ENCODE results near the gene CCL3. TPM values are rescaled to one million over a fixed set of nuclear protein-coding genes. Genes with fewer than 3 reads are reported as not detected.
"Not testable (repeated sequence)": the region's sequence is repeated elsewhere in the genome, so short reads cannot be mapped to it uniquely, and the experiment has no call there.

Gene CCL3
- total RNA-seq, 4 donors from 2014 or later: 0.49 to 6.5 TPM; not detected in 2

DNA sequence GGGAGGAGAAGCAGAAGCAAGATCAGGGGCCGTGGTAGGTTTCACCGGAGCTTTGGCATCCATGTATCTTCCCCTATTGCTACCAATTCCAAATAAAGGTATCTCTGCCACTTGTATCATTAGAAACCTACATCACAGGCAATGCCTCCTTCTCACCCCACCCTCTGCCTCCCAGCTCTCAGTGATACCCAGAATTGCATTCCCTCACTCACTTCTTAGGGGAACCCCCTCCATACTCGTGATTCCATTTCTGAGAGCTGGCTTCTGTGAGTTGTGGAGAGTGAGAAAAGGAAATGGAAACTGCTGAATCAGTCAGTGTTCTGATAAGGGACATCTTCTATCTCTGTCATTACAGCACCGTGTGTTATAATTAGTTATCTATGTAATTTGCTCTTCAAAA, 2.3 kb upstream of the CCL3 start:
- Histone ChIP-seq H3K27ac (no peak overlapping the region), H3K4me1 (no peaks in the 10 kb centered on the region), H3K4me3 (no peak overlapping the region), H3K27me3 (no peaks in the 10 kb centered on the region), H3K9me3 (no peaks in the 10 kb centered on the region), H3K36me3 (no peaks in the 10 kb centered on the region)
- intact Hi-C loops (cut with DNase I; ENCODE audit: low total_unique reads): no loop called here
- no peak for DNase-seq
- TF ChIP-seq, protein P1, sequence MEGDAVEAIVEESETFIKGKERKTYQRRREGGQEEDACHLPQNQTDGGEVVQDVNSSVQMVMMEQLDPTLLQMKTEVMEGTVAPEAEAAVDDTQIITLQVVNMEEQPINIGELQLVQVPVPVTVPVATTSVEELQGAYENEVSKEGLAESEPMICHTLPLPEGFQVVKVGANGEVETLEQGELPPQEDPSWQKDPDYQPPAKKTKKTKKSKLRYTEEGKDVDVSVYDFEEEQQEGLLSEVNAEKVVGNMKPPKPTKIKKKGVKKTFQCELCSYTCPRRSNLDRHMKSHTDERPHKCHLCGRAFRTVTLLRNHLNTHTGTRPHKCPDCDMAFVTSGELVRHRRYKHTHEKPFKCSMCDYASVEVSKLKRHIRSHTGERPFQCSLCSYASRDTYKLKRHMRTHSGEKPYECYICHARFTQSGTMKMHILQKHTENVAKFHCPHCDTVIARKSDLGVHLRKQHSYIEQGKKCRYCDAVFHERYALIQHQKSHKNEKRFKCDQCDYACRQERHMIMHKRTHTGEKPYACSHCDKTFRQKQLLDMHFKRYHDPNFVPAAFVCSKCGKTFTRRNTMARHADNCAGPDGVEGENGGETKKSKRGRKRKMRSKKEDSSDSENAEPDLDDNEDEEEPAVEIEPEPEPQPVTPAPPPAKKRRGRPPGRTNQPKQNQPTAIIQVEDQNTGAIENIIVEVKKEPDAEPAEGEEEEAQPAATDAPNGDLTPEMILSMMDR (IDR thresholded peaks at IDR 0.05): no peak
- TF ChIP-seq POLR2A (IDR thresholded peaks at IDR 0.05): no peak

DNA sequence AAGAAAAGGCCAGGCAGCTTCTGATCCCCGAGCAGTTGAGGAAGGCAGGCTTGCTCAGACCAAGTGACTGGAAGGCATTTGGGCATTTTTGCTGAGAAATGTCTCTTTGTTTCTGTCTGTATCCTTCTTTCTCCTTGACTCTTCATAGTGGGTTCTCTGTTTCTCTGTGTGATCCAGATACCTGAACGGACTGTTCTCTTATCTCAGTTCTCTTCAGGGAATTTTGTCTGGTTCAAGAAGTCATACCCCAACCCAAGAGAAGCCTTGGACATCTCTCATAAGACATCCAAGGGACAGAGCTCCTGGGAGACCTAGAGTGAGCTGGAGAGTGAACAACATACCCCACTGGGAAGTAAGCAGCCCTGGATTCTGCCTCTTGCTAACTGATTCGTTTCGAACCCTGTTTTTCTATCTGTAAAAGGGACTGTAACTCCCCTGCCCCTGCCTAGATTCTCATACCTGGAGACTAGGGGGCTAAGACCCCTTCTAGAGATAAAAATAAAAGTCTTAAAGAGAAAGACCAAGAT, 541 bp downstream of the CCL3 start:
- Histone ChIP-seq H3K4me3 (no peak overlapping the region), H3K27me3 (no peaks in the 10 kb centered on the region), H3K27ac (no peak overlapping the region), H3K4me1 (no peaks in the 10 kb centered on the region), H3K36me3 (no peaks in the 10 kb centered on the region), H3K9me3 (no peaks in the 10 kb centered on the region)
- DNase-seq: no peak
- intact Hi-C loops (cut with DNase I; ENCODE audit: low total_unique reads): no loop called here
- TF ChIP-seq, protein P1 (IDR thresholded peaks at IDR 0.05): no peak
- no peak for TF ChIP-seq POLR2A (IDR thresholded peaks at IDR 0.05)

- Histone ChIP-seq H3K4me3 (no peak overlapping the region), H3K4me1 (no peaks in the 10 kb centered on the region), H3K9me3 (no peaks in the 10 kb centered on the region), H3K27me3 (no peaks in the 10 kb centered on the region), H3K27ac (no peak overlapping the region), H3K36me3 (no peaks in the 10 kb centered on the region)
- no peak for DNase-seq
- TF ChIP-seq, protein P1 (IDR thresholded peaks at IDR 0.05): no peak
- TF ChIP-seq POLR2A (IDR thresholded peaks at IDR 0.05): no peak
- intact Hi-C loops (cut with DNase I; ENCODE audit: low total_unique reads): no loop called here
Observed at GRCh38 chr17:36088670-36089338, 1.1 kb downstream of the CCL3 start.

- H3K9me3 ChIP-seq; H3K4me3 ChIP-seq; H3K27me3 ChIP-seq; H3K27ac ChIP-seq; DNase-seq; intact Hi-C loops (cut with DNase I; ENCODE audit: low total_unique reads); H3K4me1 ChIP-seq; H3K36me3 ChIP-seq: not testable (repeated sequence)
Observed at GRCh38 chr17:36087897-36088572, 1.9 kb downstream of the CCL3 start.

GRCh38 chr17:36087471-36087870, 2.5 kb downstream of the CCL3 start:
- H3K27ac ChIP-seq; H3K27me3 ChIP-seq; intact Hi-C loops (cut with DNase I; ENCODE audit: low total_unique reads); H3K4me1 ChIP-seq; H3K9me3 ChIP-seq; H3K36me3 ChIP-seq; H3K4me3 ChIP-seq; DNase-seq: not testable (repeated sequence)

DNA sequence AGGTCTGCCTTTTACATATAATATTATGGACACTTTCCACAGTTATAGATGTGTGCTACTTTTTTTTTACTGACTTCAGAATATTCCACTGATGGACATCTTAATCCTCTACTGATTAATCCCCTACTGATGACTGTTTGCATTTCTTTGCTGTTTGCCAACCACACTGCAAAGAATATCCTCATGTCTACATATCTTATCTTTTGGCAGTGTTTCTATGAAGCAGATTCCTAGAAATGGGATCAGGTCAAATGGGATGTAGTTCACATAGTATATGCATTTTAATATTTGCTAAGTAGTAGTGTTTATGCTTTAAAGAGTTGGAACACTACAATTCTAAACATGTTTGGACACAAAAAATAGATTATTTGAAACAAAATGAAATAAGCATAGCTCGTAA, 3.2 kb downstream of the CCL3 start:
- Histone ChIP-seq H3K9me3 (no peaks in the 10 kb centered on the region), H3K4me3 (no peak overlapping the region), H3K4me1 (no peaks in the 10 kb centered on the region), H3K27me3 (no peaks in the 10 kb centered on the region), H3K36me3 (no peaks in the 10 kb centered on the region), H3K27ac (no peak overlapping the region)
- no peak for DNase-seq
- no peak for TF ChIP-seq POLR2A (IDR thresholded peaks at IDR 0.05)
- TF ChIP-seq, protein P1 (IDR thresholded peaks at IDR 0.05): no peak
- intact Hi-C loops (cut with DNase I; ENCODE audit: low total_unique reads): no loop called here

All from uterus (tissue), 4 donors.